Hematopoietic multipotent progenitor cell treated with erythropoietin and hydrocortisone succinate and interleukin-3 and kit ligand, for 8 days (in vitro differentiated cells): Measurements from ENCODE around the gene USP38.
"Not testable (repeated sequence)": the region's sequence is repeated elsewhere in the genome, so short reads cannot be mapped to it uniquely, and the experiment has no call there.

ENCODE experiments used
- DNase-seq: peaks from one replicate; pipeline ENCODE4 v3.0.0-alpha.2; 2015

Gene USP38

DNA sequence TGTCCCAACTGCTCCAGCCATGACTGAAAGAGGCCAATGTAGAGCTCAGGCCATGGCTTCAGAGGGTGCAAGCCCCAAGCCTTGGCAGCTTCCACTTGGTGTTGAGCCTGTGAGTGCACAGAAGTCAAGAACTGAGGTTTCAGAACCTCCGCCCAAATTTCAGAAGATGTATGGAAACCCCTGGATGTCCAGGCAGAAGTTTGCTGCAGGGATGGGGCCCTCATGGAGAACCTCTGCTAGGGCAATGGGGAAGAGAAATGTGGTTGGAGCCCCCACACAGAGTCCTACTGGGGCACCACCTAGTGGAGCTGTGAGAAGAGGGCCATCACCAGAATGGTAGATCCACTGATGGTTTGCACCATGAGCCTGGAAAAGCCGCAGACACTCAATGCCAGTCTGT, 83.0 kb downstream of the USP38 start:
- DNase-seq = not testable (repeated sequence)

DNA sequence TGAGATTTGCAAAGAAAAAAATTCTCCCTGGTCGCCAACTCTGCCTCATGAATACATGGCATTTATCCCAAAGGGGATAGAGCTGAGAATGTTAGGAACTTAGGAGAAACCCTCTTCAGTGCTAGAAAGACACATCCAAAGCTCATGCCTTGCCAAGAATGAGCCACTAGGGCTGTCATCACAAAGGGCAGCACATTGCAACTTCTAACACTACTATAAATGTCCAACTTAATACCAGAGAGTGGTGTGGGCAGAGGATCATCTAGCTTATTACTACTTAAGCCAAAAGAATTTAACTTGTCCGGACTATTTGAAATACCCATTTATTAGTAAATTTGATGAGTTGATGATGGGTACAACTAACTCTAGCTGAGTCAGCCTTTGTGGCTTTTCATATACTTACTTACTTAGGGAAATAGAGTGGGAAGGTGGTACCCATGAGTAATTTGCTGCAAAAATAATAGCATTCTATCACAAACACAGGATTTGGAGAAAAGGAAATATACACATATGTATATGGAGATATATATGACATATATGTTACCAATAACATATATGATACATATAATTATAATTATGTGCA, 85.6 kb downstream of the USP38 start:
- no peak for DNase-seq
